Endothelial cell of umbilical vein (primary cell): ENCODE results near the gene PFKFB3. TPM values are rescaled to one million over a fixed set of nuclear protein-coding genes. Genes with fewer than 3 reads are reported as not detected.

Experiments
- BruUV-seq: library from RNA; stranded (reverse); fragments of 400-500 nt; replicated peaks from 2 replicates; lab custom pipeline; 2021; lab: Mats Ljungman, UMichigan
- CTCF ChIA-PET: fragments of 300-600, 350-600 bp; sonication (Branson Sonifier 250); formaldehyde crosslinking; loops from one replicate; lab custom pipeline; 2021; ENCODE audit warnings: antibody characterized with exemption, inconsistent platforms; lab: Charles Lee
- POLR2A ChIA-PET: fragments of 300-600, 350-600 bp; sonication (Branson Sonifier 250); formaldehyde crosslinking; loops from one replicate; lab custom pipeline; 2021; ENCODE audit warnings: antibody characterized with exemption, inconsistent platforms; lab: Charles Lee
- DNase-seq: peaks from one replicate; pipeline ENCODE4 v3.0.0-alpha.2; 2011; ENCODE audit warnings: low read depth, low spot score
- FAIRE-seq: peaks from 2 replicates; lab custom pipeline; 2011; peaks lifted over from hg19 to GRCh38; lab: Jason Lieb, UNC
- H2AFZ ChIP-seq: 2 replicates; pipeline ENCODE4 v1.6.0; 2012; ENCODE audit warnings: low read depth, low read length, control low read depth, inconsistent platforms
- H3K27ac ChIP-seq: 2 replicates; pipeline ENCODE4 v1.5.1; 2011; ENCODE audit warnings: low read depth, mild to moderate bottlenecking, control low read depth, low read length, moderate library complexity; ENCODE audit not compliant: insufficient read depth
- H3K27me3 ChIP-seq, 2 experiments: 2 replicates each; pipeline versions ENCODE4 v1.6.0 to v1.6.1; 2011; ENCODE audit warnings: low read length in 2 of 2, mixed read lengths in 1 of 2; ENCODE audit not compliant: control insufficient read depth in 2 of 2, insufficient read depth in 2 of 2
- H3K36me3 ChIP-seq, 2 experiments: 2 replicates in 1 of 2; 3 replicates in 1 of 2; pipeline ENCODE4 v1.5.1; 2011; ENCODE audit warnings: low read length in 2 of 2, mild to moderate bottlenecking in 1 of 2, moderate library complexity in 1 of 2; ENCODE audit not compliant: control insufficient read depth in 2 of 2, insufficient read depth in 2 of 2; ENCODE audit errors: extremely low read depth in 1 of 2
- H3K4me1 ChIP-seq: 3 replicates; pipeline ENCODE4 v1.5.1; 2011; ENCODE audit warnings: mild to moderate bottlenecking, low read length; ENCODE audit not compliant: control insufficient read depth, insufficient read depth; ENCODE audit errors: extremely low read depth
- H3K4me2 ChIP-seq: 2 replicates; pipeline ENCODE4 v1.6.1; 2011; ENCODE audit warnings: low read length, control low read depth, mixed read lengths; ENCODE audit not compliant: insufficient read depth
- H3K4me3 ChIP-seq, 3 experiments: fragments of 200-600 bp in 1 of 3; sonication (generic), shearing (Covaris generic) in 1 of 3; replicated peaks in 1 of 3; 2 replicates each; pipeline ENCODE4 v1.5.1; 2011 to 2016; ENCODE audit warnings: control low read depth in 3 of 3, low read length in 3 of 3, mild to moderate bottlenecking in 2 of 3, inconsistent platforms in 1 of 3, low read depth in 1 of 3, moderate library complexity in 1 of 3; ENCODE audit not compliant: insufficient read depth in 1 of 3
- H3K79me2 ChIP-seq: 2 replicates; pipeline ENCODE4 v1.6.0; 2012; ENCODE audit warnings: low read length, inconsistent platforms; ENCODE audit not compliant: control insufficient read depth, insufficient read depth
- H3K9ac ChIP-seq: replicated peaks from 2 replicates; pipeline ENCODE3; 2011; ENCODE audit warnings: low read length, control low read depth; ENCODE audit not compliant: insufficient read depth; ENCODE audit errors: extremely low read depth
- H3K9me1 ChIP-seq: replicated peaks from 3 replicates; pipeline ENCODE4 v1.6.0; 2011; ENCODE audit warnings: mild to moderate bottlenecking, low read length; ENCODE audit not compliant: control insufficient read depth, insufficient read depth; ENCODE audit errors: extremely low read depth
- H3K9me3 ChIP-seq: replicated peaks from 2 replicates; pipeline ENCODE4 v1.5.1; 2012; ENCODE audit warnings: low read length, inconsistent platforms; ENCODE audit not compliant: control insufficient read depth, insufficient read depth
- H4K20me1 ChIP-seq: replicated peaks from 2 replicates; pipeline ENCODE3; 2011; ENCODE audit warnings: mild to moderate bottlenecking, low read length; ENCODE audit not compliant: control insufficient read depth, insufficient read depth; ENCODE audit errors: extremely low read depth
- CTCF ChIP-seq, 2 donors: IDR thresholded peaks; 1 replicate in 1 of 2; 2 replicates in 1 of 2; pipeline ENCODE4 v1.5.1; 2011; ENCODE audit warnings: low read length in 2 of 2, mild to moderate bottlenecking in 2 of 2, moderate library complexity in 2 of 2, control low read depth in 1 of 2, inconsistent platforms in 1 of 2, low read depth in 1 of 2; ENCODE audit not compliant: insufficient read depth in 1 of 2; ENCODE audit errors: extremely low read depth in 1 of 2
- EZH2 ChIP-seq: IDR thresholded peaks from 2 replicates; pipeline ENCODE4 v1.6.1; 2012; ENCODE audit warnings: borderline replicate concordance, low read depth, mild to moderate bottlenecking, moderate library complexity, low read length, inconsistent platforms; ENCODE audit not compliant: severe bottlenecking
- FOS ChIP-seq: IDR thresholded peaks from 2 replicates; pipeline ENCODE4 v1.6.1; 2011; ENCODE audit warnings: mild to moderate bottlenecking, low read length, moderate library complexity, borderline replicate concordance; ENCODE audit not compliant: insufficient read depth
- GATA2 ChIP-seq: IDR thresholded peaks from 2 replicates; pipeline ENCODE4 v1.7.0; 2011; ENCODE audit warnings: low read depth, mild to moderate bottlenecking, moderate library complexity, mixed read lengths, low read length; ENCODE audit not compliant: insufficient read length, insufficient read depth
- JUN ChIP-seq: IDR thresholded peaks from 2 replicates; pipeline ENCODE4 v1.6.1; 2011; ENCODE audit warnings: borderline replicate concordance, low read depth; ENCODE audit not compliant: insufficient read length, insufficient read depth
- MAX ChIP-seq: IDR thresholded peaks from 2 replicates; pipeline ENCODE4 v1.6.1; 2011; ENCODE audit not compliant: insufficient read depth, insufficient read length
- MYC ChIP-seq: IDR thresholded peaks from one replicate; pipeline ENCODE4 v1.6.1; 2011; ENCODE audit warnings: mild to moderate bottlenecking, low read depth, low read length
- POLR2A ChIP-seq: IDR thresholded peaks from 2 replicates; pipeline ENCODE4 v1.6.1; 2012; ENCODE audit warnings: low read depth, mild to moderate bottlenecking, control low read depth, low read length
- POLR2AphosphoS5 ChIP-seq: IDR thresholded peaks from 2 replicates; pipeline ENCODE4 v1.6.1; 2012; ENCODE audit warnings: low read depth, mild to moderate bottlenecking, control low read depth, low read length, moderate library complexity; ENCODE audit not compliant: insufficient read depth
- dilution Hi-C: fragments of 300-500 bp; cut with MboI; formaldehyde crosslinking; loops from one replicate; pipeline ENCODE4 v1.15.0; 2019; ENCODE audit warnings: low sequenced_read_pairs; ENCODE audit not compliant: extremely low pct_ligation_motif_present
- intact Hi-C: fragments of 100-400 bp; cut with micrococcal nuclease; formaldehyde crosslinking; loops from one replicate; pipeline ENCODE4 v1.10.0; 2022
- polyA plus RNA-seq, 4 experiments: library from polyadenylated mRNA; depleted of rRNA in 3 of 4; stranded (reverse) in 3 of 4; unstranded in 1 of 4; fragments of >200 nt; gene quantifications; 2 replicates each; pipeline versions ENCODE4 v1.2.1 to v1.2.3, GENCODE V29; 2011 to 2012; ENCODE audit warnings: missing spikeins in 1 of 4
- total RNA-seq: library from RNA; stranded (reverse); gene quantifications from 2 replicates; pipeline ENCODE4 v1.2.3, GENCODE V29; 2021

PFKFB3 gene
- total and polyA plus RNA-seq, 2 donors (not counting 3 experiments of a cell fraction or from before 2014, with no cell fraction given): 15.8 to 33.7 TPM

- H4K20me1 ChIP-seq: no peaks in the 10 kb centered on the region
- peaks cover under 1% of the 10 kb centered on the region for H3K4me1 ChIP-seq
- FAIRE-seq (no peak), DNase-seq (no peak)
- H3K79me2 ChIP-seq: no peaks in the 10 kb centered on the region
- no peak overlapping the region for H2AFZ ChIP-seq
- dilution Hi-C loops: no loop called here
- H3K4me3 ChIP-seq: no peak overlapping the region
- H3K27me3 ChIP-seq: no peaks in the 10 kb centered on the region
- H3K9me3 ChIP-seq: no peaks in the 10 kb centered on the region
- intact Hi-C loops: no loop called here
- H3K36me3 ChIP-seq: peaks cover 4 to 34% of the 10 kb centered on the region in 2 experiments
- no peak overlapping the region for H3K4me2 ChIP-seq
- no peak overlapping the region for H3K9ac ChIP-seq
- TF ChIP-seq POLR2AphosphoS5 (no peak), FOS (no peak), MYC (no peak), EZH2 (no peak), CTCF (IDR thresholded peaks at IDR 0.05; ENCODE audit: extremely low read depth in 1 of 2, insufficient read depth in 1 of 2, low read depth in 1 of 2, low read length in 2 of 2) (no peak), GATA2 (no peak), MAX (no peak), JUN (no peak), POLR2A (no peak)
- no TSS peak for BruUV-seq
- no peak overlapping the region for H3K27ac ChIP-seq
- no peaks in the 10 kb centered on the region for H3K9me1 ChIP-seq
- CTCF ChIA-PET: interaction anchor here (2.3 kb wide), 1 partner anchor 168 kb away, joined by 9 read pairs; no protein-coding TSS in a partner anchor
- POLR2A ChIA-PET: no interaction called here
Measured at GRCh38 chr10:6233725-6234277, 31.1 kb downstream of the PFKFB3 start.
